ENCODE data around the gene PMPCA. TPM values are rescaled to one million over a fixed set of nuclear protein-coding genes. Genes with fewer than 3 reads are reported as not detected.
A peak's percentile ranks its signal among the peaks of the same experiment; 100 is the strongest.

Gene PMPCA
- total and polyA plus RNA-seq, 2 of the 13 experiments (the other 11 are each of a cell fraction or from before 2014, with no cell fraction given): 70.2 to 88.4 TPM

DNA sequence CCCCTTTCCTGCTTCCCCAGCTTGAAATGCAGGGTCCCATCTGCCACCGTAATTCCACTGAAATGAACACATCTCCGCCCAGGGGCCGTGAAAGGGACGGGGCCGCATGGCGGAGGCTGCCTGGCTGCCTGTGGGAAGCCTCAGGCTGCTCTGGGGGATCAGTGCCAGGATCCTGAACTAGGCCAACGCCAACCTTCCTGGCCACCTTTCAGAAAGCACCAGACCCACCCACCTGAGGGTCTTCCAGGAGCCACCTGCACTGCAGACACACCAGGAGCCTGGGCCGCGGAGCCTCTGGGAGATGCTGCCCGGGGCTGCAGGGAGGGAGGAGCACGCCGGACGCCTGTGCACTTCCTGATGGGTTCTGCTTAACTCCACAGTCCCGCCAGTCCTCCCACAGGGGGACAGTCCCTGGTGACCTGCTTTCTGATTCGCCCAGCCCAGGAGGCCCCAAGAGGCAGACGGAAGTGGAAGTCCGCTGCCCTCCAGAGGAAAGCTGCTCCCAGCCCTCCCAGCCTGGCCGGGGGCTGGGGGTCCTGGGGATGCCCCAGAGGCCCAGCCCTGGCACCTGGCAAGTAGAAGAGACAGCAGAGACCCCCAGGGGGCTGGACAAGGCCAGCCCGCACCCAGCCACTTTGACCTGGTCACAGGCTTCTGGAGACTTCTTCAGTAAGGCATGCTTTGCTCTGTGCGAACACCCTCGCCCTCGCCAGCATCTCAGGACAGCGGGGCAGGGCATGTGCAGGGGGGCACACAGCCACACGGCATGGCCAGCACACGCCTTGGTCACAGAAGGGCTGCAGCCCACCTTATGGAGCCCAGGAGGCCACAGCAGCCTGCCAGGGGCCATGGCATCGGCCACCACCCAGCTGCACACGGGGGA, 36.9 kb upstream of the PMPCA start, which contains the start of gene CARD9 (continued):
- no peak for TF ChIP-seq TIGD3 (CRISPR knock-in tag; IDR thresholded peaks at IDR 0.05; ENCODE audit: borderline replicate concordance)
- 0 out of 2 replicates have a peak, but pooled peaks have one; percentile 36 for TF ChIP-seq ZNF547 (CRISPR knock-in tag; IDR thresholded peaks at IDR 0.05)
- TF ChIP-seq ZNF225 (CRISPR knock-in tag; IDR thresholded peaks at IDR 0.05): no peak
- TF ChIP-seq TGIF2 (CRISPR knock-in tag; IDR thresholded peaks at IDR 0.05): peak; percentile 5; the same call in 1 of the 2 replicates
- TF ChIP-seq ZFYVE20 (CRISPR knock-in tag; IDR thresholded peaks at IDR 0.05; ENCODE audit: borderline replicate concordance, low read depth): no peak
- TF ChIP-seq, protein P1, sequence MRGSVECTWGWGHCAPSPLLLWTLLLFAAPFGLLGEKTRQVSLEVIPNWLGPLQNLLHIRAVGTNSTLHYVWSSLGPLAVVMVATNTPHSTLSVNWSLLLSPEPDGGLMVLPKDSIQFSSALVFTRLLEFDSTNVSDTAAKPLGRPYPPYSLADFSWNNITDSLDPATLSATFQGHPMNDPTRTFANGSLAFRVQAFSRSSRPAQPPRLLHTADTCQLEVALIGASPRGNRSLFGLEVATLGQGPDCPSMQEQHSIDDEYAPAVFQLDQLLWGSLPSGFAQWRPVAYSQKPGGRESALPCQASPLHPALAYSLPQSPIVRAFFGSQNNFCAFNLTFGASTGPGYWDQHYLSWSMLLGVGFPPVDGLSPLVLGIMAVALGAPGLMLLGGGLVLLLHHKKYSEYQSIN (CRISPR knock-in tag; IDR thresholded peaks at IDR 0.05; ENCODE audit: borderline replicate concordance): no peak
- TF ChIP-seq TRAFD1 (CRISPR knock-in tag; IDR thresholded peaks at IDR 0.05; ENCODE audit: borderline replicate concordance): no peak
- TF ChIP-seq RNF2 (conservative IDR thresholded peaks at IDR 0.05; ENCODE audit: low read depth): no peak
- no peak for TF ChIP-seq SNAPC2 (CRISPR knock-in tag; IDR thresholded peaks at IDR 0.05)
- TF ChIP-seq ZNF414 (CRISPR knock-in tag; IDR thresholded peaks at IDR 0.05): no peak
- TF ChIP-seq ZIK1 (CRISPR knock-in tag; IDR thresholded peaks at IDR 0.05; ENCODE audit: borderline replicate concordance, low read depth): no peak
- TF ChIP-seq JARID2 (CRISPR knock-in tag; IDR thresholded peaks at IDR 0.05; ENCODE audit: insufficient replicate concordance): no peak
- TF ChIP-seq KLF9 (CRISPR knock-in tag; IDR thresholded peaks at IDR 0.05; ENCODE audit: low read depth): no peak
- no peak for TF ChIP-seq SIX4 (CRISPR knock-in tag; IDR thresholded peaks at IDR 0.05)
- no peak for TF ChIP-seq SP2 (CRISPR knock-in tag; IDR thresholded peaks at IDR 0.05)
- TF ChIP-seq IRF2 (CRISPR knock-in tag; IDR thresholded peaks at IDR 0.05): no peak
- TF ChIP-seq, protein P2, sequence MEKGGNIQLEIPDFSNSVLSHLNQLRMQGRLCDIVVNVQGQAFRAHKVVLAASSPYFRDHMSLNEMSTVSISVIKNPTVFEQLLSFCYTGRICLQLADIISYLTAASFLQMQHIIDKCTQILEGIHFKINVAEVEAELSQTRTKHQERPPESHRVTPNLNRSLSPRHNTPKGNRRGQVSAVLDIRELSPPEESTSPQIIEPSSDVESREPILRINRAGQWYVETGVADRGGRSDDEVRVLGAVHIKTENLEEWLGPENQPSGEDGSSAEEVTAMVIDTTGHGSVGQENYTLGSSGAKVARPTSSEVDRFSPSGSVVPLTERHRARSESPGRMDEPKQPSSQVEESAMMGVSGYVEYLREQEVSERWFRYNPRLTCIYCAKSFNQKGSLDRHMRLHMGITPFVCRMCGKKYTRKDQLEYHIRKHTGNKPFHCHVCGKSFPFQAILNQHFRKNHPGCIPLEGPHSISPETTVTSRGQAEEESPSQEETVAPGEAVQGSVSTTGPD (CRISPR knock-in tag; IDR thresholded peaks at IDR 0.05): 0 out of 2 replicates have a peak, but pooled peaks have one; percentile 29
- no peak for TF ChIP-seq GATAD2A (CRISPR knock-in tag; IDR thresholded peaks at IDR 0.05)
- no peak for TF ChIP-seq ZNF317 (CRISPR knock-in tag; IDR thresholded peaks at IDR 0.05)
- TF ChIP-seq ZNF768 (CRISPR knock-in tag; IDR thresholded peaks at IDR 0.05): no peak
- no peak for TF ChIP-seq TOPORS (CRISPR knock-in tag; IDR thresholded peaks at IDR 0.05)
- no peak for TF ChIP-seq ZNF839 (CRISPR knock-in tag; IDR thresholded peaks at IDR 0.05; ENCODE audit: borderline replicate concordance)
- no peak for TF ChIP-seq KLF16 (CRISPR knock-in tag; IDR thresholded peaks at IDR 0.05)
- no peak for TF ChIP-seq REXO4 (CRISPR knock-in tag; IDR thresholded peaks at IDR 0.05; ENCODE audit: borderline replicate concordance)
- TF ChIP-seq ZNF709 (CRISPR knock-in tag; IDR thresholded peaks at IDR 0.05): no peak

Data from HepG2 (cell line).